ENCODE measurements around the gene DGKB. TPM values are rescaled to one million over a fixed set of nuclear protein-coding genes. Genes with fewer than 3 reads are reported as not detected.

The DGKB gene
- total and polyA plus RNA-seq, 9 donors = under 0.01 to 1.3 (median 0.28) TPM; not detected in 2

- Histone ChIP-seq H3K4me1 (ENCODE audit: insufficient read depth) (no peaks in the 10 kb centered on the region), H3K4me3 (no peak overlapping the region), H3K27me3 (no peaks in the 10 kb centered on the region), H3K27ac (no peak overlapping the region), H3K9me3 (no peaks in the 10 kb centered on the region), H3K36me3 (no peaks in the 10 kb centered on the region)
- intact Hi-C loops (cut with DNase I) = no loop called here
- no peak for TF ChIP-seq CTCF (IDR thresholded peaks at IDR 0.05)
- TF ChIP-seq EP300 (IDR thresholded peaks at IDR 0.05) = no peak
- TF ChIP-seq POLR2A (IDR thresholded peaks at IDR 0.05) = no peak
- 31 to 59% (median 45%) methylated on average over 3 of the region's 3 CpGs for WGBS, 3 donors
- no peak for DNase-seq
Measured at GRCh38 chr7:14787551-14787950, 115.0 kb downstream of the DGKB start.

- no peak for DNase-seq
- H3K4me1 ChIP-seq (ENCODE audit: insufficient read depth) = no peaks in the 10 kb centered on the region
- no peak overlapping the region for H3K27ac ChIP-seq
- intact Hi-C loops (cut with DNase I) = no loop called here
- H3K4me3 ChIP-seq = no peak overlapping the region
- H3K27me3 ChIP-seq = no peaks in the 10 kb centered on the region
- H3K36me3 ChIP-seq = no peaks in the 10 kb centered on the region
- H3K9me3 ChIP-seq = no peaks in the 10 kb centered on the region
- TF ChIP-seq EP300 (IDR thresholded peaks at IDR 0.05) (no peak), POLR2A (IDR thresholded peaks at IDR 0.05) (no peak), CTCF (IDR thresholded peaks at IDR 0.05) (no peak)
- WGBS, 3 donors = 84 to 91% (median 90%) methylated on average over 9 of the region's 9 CpGs
Measured at GRCh38 chr7:14786314-14786895, 116.1 kb downstream of the DGKB start.

GRCh38 chr7:14777806-14778205 is 124.7 kb downstream of the DGKB start:
- no peaks in the 10 kb centered on the region for H3K9me3 ChIP-seq
- H3K27me3 ChIP-seq = no peaks in the 10 kb centered on the region
- H3K36me3 ChIP-seq = no peaks in the 10 kb centered on the region
- intact Hi-C loops (cut with DNase I) = no loop called here
- no peak overlapping the region for H3K4me3 ChIP-seq
- H3K27ac ChIP-seq = no peak overlapping the region
- H3K4me1 ChIP-seq (ENCODE audit: insufficient read depth) = no peaks in the 10 kb centered on the region
- DNase-seq = no peak
- 84 to 86% (median 84%) methylated on average over 3 of the region's 3 CpGs for WGBS, 3 donors
- TF ChIP-seq CTCF (IDR thresholded peaks at IDR 0.05) = no peak
- TF ChIP-seq POLR2A (IDR thresholded peaks at IDR 0.05) = no peak
- no peak for TF ChIP-seq EP300 (IDR thresholded peaks at IDR 0.05)

GRCh38 chr7:14776266-14776665 is 126.3 kb downstream of the DGKB start:
- Histone ChIP-seq H3K27ac (no peak overlapping the region), H3K9me3 (no peaks in the 10 kb centered on the region), H3K27me3 (no peaks in the 10 kb centered on the region), H3K4me1 (ENCODE audit: insufficient read depth) (no peaks in the 10 kb centered on the region), H3K36me3 (no peaks in the 10 kb centered on the region), H3K4me3 (no peak overlapping the region)
- 60 to 100% (median 96%) methylated on average over 2 of the region's 2 CpGs for WGBS, 3 donors
- no peak for DNase-seq
- no peak for TF ChIP-seq CTCF (IDR thresholded peaks at IDR 0.05)
- no peak for TF ChIP-seq EP300 (IDR thresholded peaks at IDR 0.05)
- no peak for TF ChIP-seq POLR2A (IDR thresholded peaks at IDR 0.05)
- intact Hi-C loops (cut with DNase I) = no loop called here

Data from ovary (tissue), 9 donors.